ENCODE data around the gene STXBP5.

Gene STXBP5

DNA sequence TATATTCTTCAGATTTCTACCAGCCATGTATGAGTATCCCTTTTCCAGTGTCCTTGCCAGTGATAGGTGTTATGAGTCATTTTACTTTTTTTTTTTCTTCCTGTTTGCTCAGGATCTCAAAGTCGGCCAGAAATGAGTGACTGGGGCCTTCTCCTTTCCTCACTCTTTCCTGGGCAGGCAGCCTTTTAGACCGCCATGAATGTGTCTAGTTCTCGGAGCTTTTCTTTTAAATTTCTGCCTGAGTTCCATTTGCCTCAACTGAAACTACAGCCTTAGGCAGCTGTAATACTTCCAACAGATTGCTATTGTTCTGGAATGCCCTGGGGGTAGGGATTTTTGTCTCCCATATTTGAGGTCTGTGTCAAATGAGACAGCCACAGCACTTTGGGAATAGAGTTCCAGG is 83.7 kb downstream of the STXBP5 start:
- DNase-seq: no peak

DNA sequence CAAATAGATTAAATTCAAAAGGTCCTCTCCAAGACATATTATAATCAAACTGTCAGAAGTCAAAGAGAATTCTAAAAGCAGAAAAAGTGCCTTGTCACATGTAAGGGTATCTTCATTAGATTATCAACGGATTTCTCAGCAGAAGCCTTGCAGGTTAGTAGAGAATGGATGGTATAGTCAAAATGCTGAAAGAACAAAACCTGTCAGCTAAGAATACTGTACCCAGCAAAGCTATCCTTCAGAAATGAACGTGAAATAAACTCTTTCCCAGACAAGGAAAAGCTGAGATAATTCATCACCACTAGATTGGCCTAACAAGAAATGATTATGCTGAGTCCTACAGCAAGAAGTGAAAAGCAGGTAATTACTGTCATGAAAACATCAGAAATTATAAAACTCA is 92.9 kb downstream of the STXBP5 start:
- DNase-seq: no peak

DNA sequence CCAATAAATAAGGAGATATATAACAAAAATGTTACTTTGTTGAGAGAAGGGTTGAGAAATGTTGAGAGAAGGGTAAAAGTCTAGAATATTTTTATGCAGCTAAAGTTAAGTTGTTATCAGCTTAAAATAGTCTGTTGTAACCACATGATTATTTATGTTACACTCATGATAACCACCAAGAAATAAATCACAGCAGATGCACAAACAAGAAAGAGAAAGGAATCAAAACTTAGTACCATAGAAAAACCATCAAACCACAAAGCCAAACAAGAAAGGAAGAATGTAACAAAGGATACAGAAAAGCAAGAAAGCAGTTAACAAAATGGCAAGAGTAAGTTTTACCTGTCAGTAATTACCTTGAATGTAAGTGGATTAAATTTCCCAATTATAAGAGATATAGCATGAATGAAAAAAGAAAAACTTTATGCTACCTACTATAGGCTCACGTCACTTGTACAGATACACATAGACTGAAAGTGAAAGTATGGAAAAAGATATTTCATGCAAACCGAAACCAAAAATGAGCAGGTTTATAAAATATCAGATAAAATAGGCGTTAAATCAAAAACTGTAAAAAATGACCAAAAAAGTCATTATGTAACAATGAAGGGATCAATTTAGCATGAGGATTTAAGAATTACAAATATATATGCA is 93.6 kb downstream of the STXBP5 start:
- no peak for DNase-seq

DNA sequence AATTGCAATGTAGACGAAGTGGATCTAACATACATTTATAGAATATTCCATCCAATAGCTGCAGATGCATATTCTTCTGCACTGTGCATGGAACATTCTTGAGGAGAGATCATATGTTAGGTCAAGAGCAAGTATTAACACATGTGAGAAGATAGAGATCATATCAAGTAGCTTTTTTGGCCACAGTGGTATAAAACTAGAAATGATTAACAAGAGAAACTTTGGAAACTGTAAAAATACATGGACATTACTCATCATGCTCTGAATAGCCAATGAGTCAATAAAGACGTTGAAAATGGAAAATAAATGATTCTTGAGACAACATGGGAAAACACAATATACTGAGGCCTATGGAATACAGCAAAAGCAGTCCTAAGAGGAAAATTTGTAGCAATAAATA is 94.2 kb downstream of the STXBP5 start:
- no peak for DNase-seq

DNA sequence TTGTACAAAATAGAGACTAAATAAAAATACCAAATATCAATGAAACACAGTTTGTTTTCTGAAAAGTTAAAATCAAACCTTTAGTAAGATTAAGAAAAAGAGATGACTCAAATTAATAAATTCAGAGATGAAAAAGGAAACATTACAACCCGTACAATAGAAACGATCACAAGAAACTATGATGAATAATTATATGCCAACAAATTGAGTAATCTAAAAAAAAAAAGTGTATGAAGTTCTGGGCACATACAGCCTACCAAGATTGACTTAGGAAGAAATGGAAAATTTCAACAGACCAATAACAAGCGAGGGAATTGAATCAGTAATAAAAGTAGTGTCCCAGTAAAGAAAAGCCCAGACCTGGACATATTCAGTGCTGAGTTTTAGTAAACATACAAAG is 94.8 kb downstream of the STXBP5 start:
- no peak for DNase-seq

DNA sequence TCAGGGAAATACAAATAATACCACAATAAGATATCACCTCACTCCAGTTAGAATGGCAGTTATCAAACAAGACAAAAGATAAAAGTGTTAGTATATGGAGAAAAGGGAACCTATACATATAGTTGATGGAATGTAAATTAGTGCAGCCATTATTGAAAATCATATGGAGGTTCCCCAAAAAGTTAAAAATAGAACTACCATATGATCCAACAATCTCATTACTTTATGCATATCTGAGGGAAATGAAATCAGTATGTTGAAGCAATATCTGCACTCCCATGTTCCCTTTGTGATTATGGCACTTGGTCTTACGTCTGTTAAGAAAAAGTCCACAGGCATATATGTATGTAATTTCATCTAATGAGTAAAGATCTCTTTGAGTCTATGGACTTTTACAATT is 96.9 kb downstream of the STXBP5 start:
- DNase-seq: no peak

DNA sequence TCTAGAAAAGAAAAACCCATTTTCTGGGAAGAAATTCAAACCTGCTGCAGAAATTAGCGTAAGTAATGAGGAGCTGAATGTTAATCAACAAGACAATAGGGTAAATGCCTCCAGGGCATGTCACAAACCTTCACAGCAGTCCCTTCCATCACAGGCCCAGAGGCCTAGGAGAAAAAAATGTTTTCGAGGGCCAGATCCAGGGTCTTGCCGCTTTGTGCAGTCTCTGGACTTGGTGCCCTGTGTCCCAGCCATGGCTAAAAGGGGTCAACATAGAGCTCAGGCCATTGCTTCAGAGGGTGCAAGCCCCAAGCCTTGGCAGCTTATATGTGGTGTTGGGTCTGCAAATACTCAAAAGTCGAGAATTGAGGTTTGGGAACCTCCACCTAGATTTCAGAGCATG is 99.8 kb downstream of the STXBP5 start:
- DNase-seq: no peak

DNA sequence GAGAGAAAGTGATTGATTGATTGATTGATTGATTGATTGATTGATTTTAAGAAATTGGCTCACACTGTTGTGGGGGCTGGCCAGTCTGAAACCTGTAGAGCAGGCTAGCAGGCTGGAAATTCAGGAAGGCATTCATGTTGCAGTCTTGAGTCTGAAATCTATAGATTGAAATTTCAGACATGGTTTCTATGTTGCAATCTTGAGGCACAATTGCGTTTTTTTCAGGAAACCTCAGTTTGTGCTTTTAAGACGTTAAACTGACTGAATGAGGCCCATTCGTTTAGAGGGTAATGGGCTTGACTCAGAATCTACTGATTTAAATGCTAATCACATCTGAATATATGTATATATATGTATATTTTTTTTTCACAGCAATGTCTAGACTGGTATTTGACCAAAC is 106.3 kb downstream of the STXBP5 start:
- DNase-seq: no peak

DNA sequence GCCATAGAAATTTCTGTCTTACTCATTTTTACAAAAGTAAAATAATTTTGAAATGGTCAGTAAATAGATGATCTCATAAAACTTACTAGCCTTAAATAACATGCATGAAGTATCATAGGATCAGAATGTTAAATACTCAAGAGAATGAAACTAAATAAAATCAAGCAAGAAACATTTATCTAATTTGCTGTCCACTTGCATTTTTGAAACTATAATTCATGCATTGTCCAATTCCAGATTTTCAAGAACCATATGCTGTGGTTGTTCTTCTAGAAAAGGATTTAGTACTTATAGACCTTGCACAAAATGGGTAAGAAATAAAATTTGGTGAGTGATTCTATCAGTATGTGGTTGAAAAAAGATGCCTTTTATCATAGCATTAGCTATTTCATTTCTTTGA is 107.0 kb downstream of the STXBP5 start:
- no peak for DNase-seq

DNA sequence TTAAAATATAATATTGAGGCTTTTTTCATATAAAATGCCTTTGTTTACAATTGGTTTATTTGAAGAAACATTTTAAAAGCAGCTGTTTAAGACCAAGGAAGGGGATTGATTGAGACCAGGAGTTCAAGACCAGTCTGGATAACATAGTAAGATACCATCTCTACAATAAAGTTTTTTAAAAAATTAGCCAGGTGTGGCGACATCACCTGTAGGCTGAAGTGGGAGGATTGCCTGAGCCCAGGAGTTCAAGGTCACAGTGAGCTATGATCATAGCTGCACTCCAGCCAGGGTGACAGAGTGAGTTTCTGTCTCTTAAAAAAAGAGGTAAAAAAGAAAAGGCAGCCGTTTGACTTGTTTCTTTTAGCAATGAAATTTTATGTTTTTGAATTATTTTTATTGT is 117.0 kb downstream of the STXBP5 start:
- DNase-seq: no peak

DNA sequence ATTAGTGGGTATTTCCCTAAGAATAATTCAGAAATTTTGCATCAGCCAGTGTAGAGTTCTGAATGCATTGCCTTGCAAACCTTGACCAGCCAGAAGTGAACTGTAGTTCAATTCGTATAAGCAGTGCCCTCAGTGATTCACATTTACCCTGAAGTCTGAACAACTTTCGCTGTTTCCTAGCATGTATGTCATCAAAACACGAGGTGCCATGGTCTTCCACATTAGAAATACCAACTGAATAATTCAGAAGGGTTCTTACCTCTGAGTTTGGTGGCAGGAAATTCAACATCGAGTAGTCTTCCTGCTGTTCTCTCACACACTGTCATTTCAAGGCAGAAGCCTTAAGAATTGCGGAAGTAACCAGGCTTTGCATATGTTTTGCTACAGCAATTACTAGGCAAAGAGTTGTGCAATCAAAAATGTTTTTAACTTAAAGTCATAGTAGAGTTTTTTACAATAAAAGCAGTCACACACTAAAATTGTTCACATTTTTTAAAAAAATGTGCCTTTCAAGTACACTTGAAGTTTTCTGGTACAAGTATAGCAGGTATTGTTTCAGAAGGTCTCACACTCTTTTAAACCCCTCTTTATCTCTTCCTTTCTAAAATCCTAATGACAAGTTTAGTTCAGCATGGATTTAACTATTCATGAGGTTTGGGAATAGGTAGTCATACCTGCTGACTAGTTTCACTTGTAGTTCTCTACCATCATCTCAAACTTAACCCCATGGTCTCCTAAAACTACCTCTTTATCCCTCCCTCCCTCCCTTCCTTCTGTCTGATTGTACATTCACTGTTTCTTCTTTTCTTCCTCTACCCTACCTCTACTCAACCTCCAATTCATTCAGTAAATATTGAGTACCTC is 118.3 kb downstream of the STXBP5 start:
- DNase-seq: no peak

DNA sequence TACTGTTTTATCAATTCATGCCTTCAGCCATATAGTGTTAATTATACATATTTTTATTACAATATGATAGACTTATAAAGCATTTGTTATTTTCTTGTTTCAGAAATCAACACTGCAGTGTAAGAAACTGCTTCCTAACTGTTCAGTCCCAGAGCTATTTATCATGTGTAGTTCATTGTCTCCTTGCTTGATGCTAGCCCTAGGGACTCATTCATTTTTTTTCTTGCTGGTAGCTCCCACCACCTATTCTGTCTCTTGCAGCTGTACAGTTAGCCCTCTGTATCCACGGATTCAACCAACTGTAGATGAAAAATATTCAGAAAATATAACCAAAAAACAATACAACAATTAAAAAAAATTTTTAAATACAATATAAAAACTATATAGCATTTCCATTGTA is 121.3 kb downstream of the STXBP5 start:
- no peak for DNase-seq

DNA sequence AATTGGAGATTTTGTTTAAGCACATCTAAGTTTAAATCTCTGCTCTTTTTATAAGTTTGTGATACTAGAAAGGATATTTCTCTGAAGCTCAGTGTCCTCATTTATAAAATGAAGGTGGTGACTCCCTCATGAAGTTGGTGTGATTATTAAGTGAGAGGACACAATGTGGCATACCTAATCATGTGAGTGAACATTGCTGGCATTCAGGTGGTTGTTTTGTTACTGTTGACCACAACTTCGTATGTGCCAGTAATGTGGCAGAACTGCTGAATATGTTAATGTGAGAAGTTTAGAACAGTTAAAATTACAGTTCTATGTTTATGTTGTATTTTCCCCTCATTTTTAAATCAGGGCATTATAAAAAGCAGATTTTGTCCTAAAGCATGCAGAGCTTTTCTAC is 127.2 kb downstream of the STXBP5 start:
- DNase-seq: no peak

DNA sequence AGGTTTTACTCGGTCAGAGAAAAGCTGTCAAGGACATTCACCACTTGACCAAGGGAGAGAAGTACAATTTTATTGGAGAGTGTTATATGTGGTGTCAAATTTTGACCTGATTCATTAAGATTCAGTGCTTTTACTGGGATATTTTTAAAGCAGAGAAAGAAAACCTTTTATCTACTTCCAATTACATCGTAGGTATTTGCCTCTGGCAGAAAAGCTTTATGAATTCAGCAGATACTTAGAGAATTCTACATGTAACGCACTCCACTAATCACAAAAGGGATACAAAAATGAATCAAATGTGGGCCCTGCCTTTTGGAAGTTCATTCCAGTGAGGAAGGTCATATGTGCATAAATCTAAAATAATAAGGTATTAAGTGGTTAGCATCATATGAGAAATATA is 133.7 kb downstream of the STXBP5 start:
- DNase-seq: no peak

DNA sequence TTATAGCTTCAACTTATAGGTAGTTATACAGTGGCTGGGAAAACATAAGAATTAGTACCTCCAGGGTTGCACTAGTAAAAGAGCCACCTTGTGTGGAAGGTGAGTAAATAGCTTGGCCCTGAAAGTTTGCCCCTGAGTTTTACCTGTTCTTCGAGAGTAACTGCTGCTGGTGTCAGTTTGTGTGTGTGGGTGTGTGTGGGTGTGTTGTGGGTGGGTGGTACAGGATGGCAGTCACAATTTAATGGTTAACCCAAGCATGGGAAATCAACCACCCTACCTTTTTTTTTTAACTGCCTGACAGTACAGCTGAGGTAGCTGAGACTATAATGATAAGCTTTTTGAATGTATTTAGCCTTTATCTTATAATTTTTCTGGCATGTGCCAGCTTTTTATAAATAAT is 137.3 kb downstream of the STXBP5 start:
- DNase-seq: no peak

DNA sequence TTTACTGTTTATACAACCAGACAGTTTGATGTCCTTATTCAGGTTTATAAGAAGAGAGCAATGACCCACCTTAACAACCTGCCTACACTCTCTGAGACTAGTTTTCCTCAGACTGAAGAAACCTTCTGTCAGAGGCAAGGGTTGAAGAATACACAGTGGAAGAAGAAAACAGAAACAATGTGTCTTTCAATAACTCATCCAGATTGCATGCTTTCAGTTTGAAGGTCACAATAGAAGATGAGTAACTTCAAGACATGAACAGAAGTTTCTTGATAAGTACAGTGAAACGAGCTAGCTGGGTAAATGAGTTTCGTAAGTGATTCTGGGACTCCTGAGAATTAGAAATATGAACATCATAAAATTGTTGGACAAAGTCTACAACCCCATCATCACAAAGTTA is 141.7 kb downstream of the STXBP5 start:
- no peak for DNase-seq

DNA sequence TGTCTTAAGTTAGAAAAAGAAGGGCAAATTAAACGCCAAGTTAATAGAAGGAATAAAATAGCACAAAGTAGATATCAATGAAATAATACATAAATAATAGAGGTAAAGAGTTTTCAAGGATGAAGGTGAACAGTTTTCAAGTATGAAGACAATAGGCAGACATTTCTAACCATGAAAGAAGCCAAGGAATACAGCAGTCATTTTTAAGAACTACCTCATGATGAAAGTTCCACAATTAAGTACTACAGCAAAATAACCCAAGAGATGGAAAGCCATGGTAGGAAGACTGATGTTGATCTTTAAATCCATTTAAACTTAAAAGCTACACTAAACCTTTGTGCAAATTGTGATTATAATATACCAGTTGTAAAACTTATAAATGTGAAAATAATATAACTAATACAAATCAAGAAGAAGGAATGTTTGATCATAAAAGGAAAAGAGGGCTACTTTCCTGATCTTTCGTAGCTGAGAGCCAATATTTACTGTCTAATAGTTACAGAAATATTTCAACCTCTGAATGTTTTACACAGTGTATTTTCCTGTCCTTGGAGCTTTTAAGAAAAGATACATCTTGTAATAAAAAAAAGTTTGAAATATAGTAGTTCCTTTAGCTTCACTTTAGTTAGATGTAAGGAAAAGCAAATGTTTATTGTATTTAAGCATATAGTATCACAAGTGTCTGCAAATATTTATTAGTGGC is 143.1 kb downstream of the STXBP5 start:
- no peak for DNase-seq

DNA sequence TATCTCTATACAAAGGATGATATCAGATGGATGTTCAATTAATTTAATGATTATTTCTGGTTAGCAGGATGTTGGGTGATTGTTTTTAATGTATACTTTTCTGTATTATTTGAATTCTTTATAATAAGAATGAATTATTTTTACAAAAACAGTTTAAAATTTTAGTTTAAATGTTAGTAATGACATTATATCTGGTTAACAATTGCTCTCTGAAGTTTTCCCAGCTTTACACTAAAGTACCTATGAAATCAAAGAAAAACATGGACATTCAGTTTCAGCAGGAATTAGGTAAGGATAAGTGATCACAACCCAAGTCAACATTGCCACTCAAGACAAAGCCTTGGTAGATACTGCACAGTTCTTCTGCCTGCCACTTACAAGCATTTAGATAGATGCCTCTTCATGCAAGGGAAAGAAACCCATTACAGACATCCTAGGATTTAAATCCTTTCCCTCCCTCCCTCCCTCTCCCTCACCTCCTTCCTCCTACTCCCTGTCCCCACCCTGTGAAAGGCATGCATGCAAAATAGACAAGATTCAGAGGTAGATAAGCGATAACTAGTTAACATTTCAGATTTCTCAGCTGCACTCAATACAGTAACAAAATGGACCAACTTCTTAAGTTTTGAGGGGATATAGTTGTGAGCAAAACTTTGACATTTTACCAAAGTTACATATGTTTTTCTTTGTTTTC is 143.8 kb downstream of the STXBP5 start:
- DNase-seq: no peak

DNA sequence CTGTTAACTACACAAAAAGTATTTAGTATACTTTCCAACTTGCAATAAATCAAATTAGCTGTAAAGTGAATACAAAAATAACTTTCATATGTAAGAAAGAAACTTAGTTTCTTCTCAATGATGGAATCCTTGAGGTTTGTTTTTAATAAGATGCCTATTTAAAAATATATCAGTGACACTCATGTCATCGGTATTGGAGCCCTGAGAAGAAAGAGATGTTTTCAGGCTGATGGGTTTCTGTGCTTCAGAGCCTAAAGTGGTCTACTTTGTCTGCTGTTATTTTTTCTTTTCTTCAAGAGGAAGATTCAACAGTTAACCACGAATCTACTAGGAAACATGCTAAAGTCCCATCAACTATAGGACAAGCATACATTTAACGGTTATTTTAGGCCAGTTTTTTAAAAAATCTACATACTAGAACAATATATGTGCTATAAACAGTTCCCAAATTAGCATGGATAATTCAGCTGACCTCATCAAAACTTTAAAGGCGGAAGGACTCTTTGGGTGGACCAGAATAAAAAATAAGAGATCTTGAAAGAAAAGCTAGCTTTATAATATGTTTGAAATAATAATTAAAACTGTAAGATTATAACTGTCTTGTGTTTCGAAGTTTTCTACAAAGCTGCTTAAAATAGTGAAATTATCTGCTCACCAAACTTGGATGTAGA is 157.2 kb downstream of the STXBP5 start:
- no peak for DNase-seq

DNA sequence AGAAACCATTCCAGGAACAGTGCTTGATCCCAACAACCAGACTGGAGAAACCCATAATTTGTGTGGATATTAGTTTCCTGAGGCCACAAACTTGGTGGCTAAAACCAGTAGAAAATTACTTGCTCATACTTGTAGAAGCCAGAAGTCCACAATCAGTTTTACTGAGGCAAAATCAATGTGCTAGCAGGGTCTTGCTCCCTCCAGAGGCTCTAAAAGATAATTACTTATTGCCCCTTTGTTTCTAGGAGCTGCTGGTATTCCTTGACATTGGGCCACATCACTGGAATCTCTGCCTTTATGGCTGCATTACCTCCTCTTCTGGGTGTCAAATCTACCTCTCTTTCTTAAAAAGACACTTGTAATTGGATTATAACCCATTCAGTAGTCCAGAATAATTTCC is 162.1 kb downstream of the STXBP5 start:
- no peak for DNase-seq

DNA sequence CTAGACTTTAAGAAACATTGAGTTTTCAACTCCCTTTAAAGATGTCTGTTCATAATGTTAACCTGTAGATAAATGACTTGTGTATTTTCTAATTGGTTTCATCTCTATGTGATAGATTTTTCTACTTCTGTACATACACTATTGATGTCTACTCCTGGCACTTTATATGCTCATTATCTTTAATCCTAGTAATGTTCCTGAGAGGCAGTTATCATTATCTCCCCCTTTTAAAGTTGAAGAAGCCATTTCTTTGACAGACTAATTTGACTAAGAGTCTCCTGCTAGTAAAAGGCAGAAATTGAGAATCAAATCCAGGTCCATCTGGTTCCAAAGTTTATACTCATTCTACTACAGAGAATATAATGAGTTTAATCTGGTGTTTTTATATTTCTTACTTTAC is 167.1 kb downstream of the STXBP5 start:
- no peak for DNase-seq

All from amygdala (tissue), 56 donors.